OCI-LY7 (cell line): ENCODE measurements around the gene PRMT9. TPM values are rescaled to one million over a fixed set of nuclear protein-coding genes. Genes with fewer than 3 reads are reported as not detected.

Source experiments
- BruUV-seq: library from RNA; stranded (reverse); fragments of 400-500 nt; replicated peaks from 2 replicates; lab custom pipeline; 2021; lab: Mats Ljungman, UMichigan
- CTCF ChIA-PET: fragments of 300-600 bp; sonication (Branson Sonifier 250); formaldehyde crosslinking; loops from one replicate; lab custom pipeline; 2022; ENCODE audit warnings: antibody characterized with exemption; ENCODE audit not compliant: unreplicated experiment; lab: Charles Lee
- POLR2A ChIA-PET: fragments of 300-600 bp; sonication (Branson Sonifier 250); formaldehyde crosslinking; loops from one replicate; lab custom pipeline; 2022; ENCODE audit warnings: antibody characterized with exemption; lab: Charles Lee
- DNase-seq: peaks from one replicate; pipeline ENCODE4 v3.0.0-alpha.2; 2015; ENCODE audit warnings: low spot score
- H2AFZ ChIP-seq: fragments of 200-600 bp; sonication (generic), shearing (Covaris generic); 2 replicates; pipeline ENCODE4 v1.6.1; 2014; ENCODE audit warnings: mild to moderate bottlenecking, antibody characterized with exemption, low read length, moderate library complexity
- H3K27ac ChIP-seq: fragments of 200-600 bp; sonication (generic); 2 replicates; pipeline ENCODE4 v1.5.1; 2014; ENCODE audit warnings: mixed run types, low read depth, mild to moderate bottlenecking, moderate library complexity, low read length, inconsistent platforms; ENCODE audit not compliant: poor library complexity, severe bottlenecking
- H3K36me3 ChIP-seq: fragments of 200-600 bp; sonication (generic); 2 replicates; pipeline ENCODE4 v1.6.1; 2014; ENCODE audit warnings: mild to moderate bottlenecking, antibody characterized with exemption, low read length, moderate library complexity, mixed read lengths; ENCODE audit not compliant: insufficient read depth
- H3K4me1 ChIP-seq: fragments of 200-600 bp; sonication (generic); 2 replicates; pipeline ENCODE4 v1.5.1; 2014; ENCODE audit warnings: mild to moderate bottlenecking, low read length; ENCODE audit not compliant: insufficient read depth, poor library complexity, severe bottlenecking
- H3K4me2 ChIP-seq: fragments of 200-600 bp; sonication (generic); 2 replicates; pipeline ENCODE4 v1.6.1; 2014; ENCODE audit warnings: mild to moderate bottlenecking, low read length
- H3K4me3 ChIP-seq: fragments of 200-600 bp; sonication (generic); 2 replicates; pipeline ENCODE4 v1.5.1; 2014; ENCODE audit warnings: mild to moderate bottlenecking, low read depth, low read length; ENCODE audit not compliant: poor library complexity, severe bottlenecking
- H3K79me2 ChIP-seq: fragments of 200-600 bp; sonication (generic); 2 replicates; pipeline ENCODE4 v1.6.1; 2016; ENCODE audit warnings: low read depth, mild to moderate bottlenecking, low read length, moderate library complexity, mixed read lengths; ENCODE audit not compliant: insufficient read depth
- H3K9me2 ChIP-seq: fragments of 200-600 bp; sonication (generic); 2 replicates; pipeline ENCODE4 v1.6.1; 2016; ENCODE audit warnings: mild to moderate bottlenecking, low read length, mixed read lengths; ENCODE audit not compliant: insufficient read depth
- H3K9me3 ChIP-seq: fragments of 200-600 bp; sonication (generic); 2 replicates; pipeline ENCODE4 v1.6.1; 2014; ENCODE audit warnings: mild to moderate bottlenecking, mixed run types, low read length, mixed read lengths
- H4K20me1 ChIP-seq: fragments of 200-600 bp; sonication (generic); 2 replicates; pipeline ENCODE4 v1.6.1; 2014; ENCODE audit warnings: mild to moderate bottlenecking, antibody characterized with exemption, low read length, moderate library complexity, mixed read lengths; ENCODE audit not compliant: insufficient read depth
- CTCF ChIP-seq: fragments of 200-600 bp; sonication (generic); conservative IDR thresholded peaks from 2 replicates; pipeline ENCODE4 v1.5.1; 2014; ENCODE audit warnings: mild to moderate bottlenecking, antibody characterized with exemption, low read length, moderate library complexity, mixed read lengths
- EZH2phosphoT487 ChIP-seq: fragments of 200-600 bp; sonication (generic); IDR thresholded peaks from 2 replicates; pipeline ENCODE4 v1.6.1; 2018; ENCODE audit warnings: low read depth, borderline replicate concordance, mild to moderate bottlenecking, mixed run types, antibody characterized with exemption, low read length, moderate library complexity, mixed read lengths
- intact Hi-C: fragments of 100-400 bp; cut with micrococcal nuclease; formaldehyde crosslinking; loops from one replicate; pipeline ENCODE4 v1.10.0; 2022; ENCODE audit not compliant: unreplicated experiment
- total RNA-seq, 2 experiments: library from RNA; depleted of rRNA in 1 of 2; stranded (reverse); fragments of >200 nt in 1 of 2; shearing (Covaris generic) in 1 of 2; gene quantifications; 2 replicates each; pipeline ENCODE4 v1.2.3, GENCODE V29; 2014 to 2022

Gene PRMT9
- total RNA-seq, 2 experiments from 2014 or later: 13.1 to 13.9 TPM

- no peaks in the 10 kb centered on the region for H3K79me2 ChIP-seq
- intact Hi-C loops: loop anchor here (2.0 kb wide), 1 partner anchor 71 kb away; no protein-coding TSS in a partner anchor
- no peaks in the 10 kb centered on the region for H3K9me3 ChIP-seq
- DNase-seq: no peak
- no peak overlapping the region for H3K4me3 ChIP-seq
- no TSS peak for BruUV-seq
- H3K4me2 ChIP-seq: no peak overlapping the region
- no peak overlapping the region for H2AFZ ChIP-seq
- CTCF ChIA-PET: no interaction called here
- POLR2A ChIA-PET: interaction anchor here (0.5 to 1.5 kb wide), 2 partner anchors 28 to 768 kb away, joined by 3 to 4 read pairs; partner anchors contain the start of gene TMEM184C
- H3K36me3 ChIP-seq: no peaks in the 10 kb centered on the region
- H4K20me1 ChIP-seq: no peaks in the 10 kb centered on the region
- TF ChIP-seq CTCF (no peak), EZH2phosphoT487 (no peak)
- no peak overlapping the region for H3K27ac ChIP-seq
- H3K9me2 ChIP-seq: no peaks in the 10 kb centered on the region
- no peaks in the 10 kb centered on the region for H3K4me1 ChIP-seq
Observed at GRCh38 chr4:147589586-147589985, 94.4 kb downstream of the PRMT9 start.

Other genes starting within 250 kb of the PRMT9 start
- gene EDNRA, start 203.1 kb downstream of the PRMT9 start, total RNA-seq (2014; rRNA removed; shearing (Covaris generic)): not detected in 2 replicates
- not detected in 2 replicates for gene EDNRA, start 203.1 kb downstream of the PRMT9 start, total RNA-seq (2022)
- gene TMEM184C, start 66.8 kb downstream of the PRMT9 start, total RNA-seq (2014; rRNA removed; shearing (Covaris generic)): 15.8 and 16.4 TPM in 2 replicates
- 17.6 TPM in 2 replicates for gene TMEM184C, start 66.8 kb downstream of the PRMT9 start, total RNA-seq (2022)
- gene ARHGAP10, start 47.9 kb upstream of the PRMT9 start, total RNA-seq (2014; rRNA removed; shearing (Covaris generic)): 0.23 TPM in 1 of 2 replicates, not detected in the other
- 0.11 and 0.24 TPM in 2 replicates for gene ARHGAP10, start 47.9 kb upstream of the PRMT9 start, total RNA-seq (2022)